ENCODE data around the gene DHRS1. TPM values are rescaled to one million over a fixed set of nuclear protein-coding genes. Genes with fewer than 3 reads are reported as not detected.
A peak's percentile ranks its signal among the peaks of the same experiment; 100 is the strongest.

The DHRS1 gene
- 15.4 and 20.9 TPM in 2 replicates for total RNA-seq (2014; rRNA removed; shearing (Covaris generic))

GRCh38 chr14:24299255-24300191, at the start of gene DHRS1, which contains the start of gene NOP9:
Gene DHRS1 (minus strand): TSS chr14:24299780. CDS start chr14:24299106, 674 bp downstream.
Gene NOP9 (plus strand): TSS chr14:24299850. CDS start chr14:24299955, 105 bp downstream.
- DNase-seq (ENCODE audit: low read depth), result peak; percentile 83

GRCh38 chr14:24348186-24348585, 48.6 kb upstream of the DHRS1 start:
- no peak for DNase-seq (ENCODE audit: low read depth)

- DNase-seq (ENCODE audit: low read depth), result no peak
Observed at GRCh38 chr14:24347134-24347533, 47.6 kb upstream of the DHRS1 start.

GRCh38 chr14:24343795-24344660, 44.4 kb upstream of the DHRS1 start:
- DNase-seq (ENCODE audit: low read depth), result no peak

- DNase-seq (ENCODE audit: low read depth), result no peak
Observed at GRCh38 chr14:24342889-24343288, 43.3 kb upstream of the DHRS1 start.

GRCh38 chr14:24340606-24341005, 41.0 kb upstream of the DHRS1 start:
- DNase-seq (ENCODE audit: low read depth), result no peak

- no peak for DNase-seq (ENCODE audit: low read depth)
Observed at GRCh38 chr14:24339284-24340151, 39.9 kb upstream of the DHRS1 start, which contains the start of gene RIPK3. Gene RIPK3 (minus strand): TSS chr14:24339991. CDS start chr14:24339826, 165 bp downstream.

GRCh38 chr14:24338843-24339242, 39.3 kb upstream of the DHRS1 start:
- no peak for DNase-seq (ENCODE audit: low read depth)

GRCh38 chr14:24337824-24338175, 38.2 kb upstream of the DHRS1 start:
- no peak for DNase-seq (ENCODE audit: low read depth)

- DNase-seq (ENCODE audit: low read depth), result no peak
Observed at GRCh38 chr14:24337144-24337823, 37.7 kb upstream of the DHRS1 start.

- no peak for DNase-seq (ENCODE audit: low read depth)
Observed at GRCh38 chr14:24335461-24336171, 36.0 kb upstream of the DHRS1 start.

GRCh38 chr14:24334431-24335291, 35.1 kb upstream of the DHRS1 start, which contains the start of gene ADCY4:
Gene ADCY4 (minus strand): TSS chr14:24335071. CDS start chr14:24334652, 419 bp downstream.
- DNase-seq (ENCODE audit: low read depth), result no peak

- DNase-seq (ENCODE audit: low read depth), result peak; percentile 69
Observed at GRCh38 chr14:24332268-24332993, 32.9 kb upstream of the DHRS1 start.

- no peak for DNase-seq (ENCODE audit: low read depth)
Observed at GRCh38 chr14:24331731-24332267, 32.2 kb upstream of the DHRS1 start.

GRCh38 chr14:24330973-24331674, 31.5 kb upstream of the DHRS1 start:
- no peak for DNase-seq (ENCODE audit: low read depth)

- DNase-seq (ENCODE audit: low read depth), result no peak
Observed at GRCh38 chr14:24329736-24330135, 30.2 kb upstream of the DHRS1 start.

- no peak for DNase-seq (ENCODE audit: low read depth)
Observed at GRCh38 chr14:24329073-24329663, 29.6 kb upstream of the DHRS1 start.

Data from M059J (cell line).